ENCODE measurements around the gene DKK3.

Gene DKK3

DNA sequence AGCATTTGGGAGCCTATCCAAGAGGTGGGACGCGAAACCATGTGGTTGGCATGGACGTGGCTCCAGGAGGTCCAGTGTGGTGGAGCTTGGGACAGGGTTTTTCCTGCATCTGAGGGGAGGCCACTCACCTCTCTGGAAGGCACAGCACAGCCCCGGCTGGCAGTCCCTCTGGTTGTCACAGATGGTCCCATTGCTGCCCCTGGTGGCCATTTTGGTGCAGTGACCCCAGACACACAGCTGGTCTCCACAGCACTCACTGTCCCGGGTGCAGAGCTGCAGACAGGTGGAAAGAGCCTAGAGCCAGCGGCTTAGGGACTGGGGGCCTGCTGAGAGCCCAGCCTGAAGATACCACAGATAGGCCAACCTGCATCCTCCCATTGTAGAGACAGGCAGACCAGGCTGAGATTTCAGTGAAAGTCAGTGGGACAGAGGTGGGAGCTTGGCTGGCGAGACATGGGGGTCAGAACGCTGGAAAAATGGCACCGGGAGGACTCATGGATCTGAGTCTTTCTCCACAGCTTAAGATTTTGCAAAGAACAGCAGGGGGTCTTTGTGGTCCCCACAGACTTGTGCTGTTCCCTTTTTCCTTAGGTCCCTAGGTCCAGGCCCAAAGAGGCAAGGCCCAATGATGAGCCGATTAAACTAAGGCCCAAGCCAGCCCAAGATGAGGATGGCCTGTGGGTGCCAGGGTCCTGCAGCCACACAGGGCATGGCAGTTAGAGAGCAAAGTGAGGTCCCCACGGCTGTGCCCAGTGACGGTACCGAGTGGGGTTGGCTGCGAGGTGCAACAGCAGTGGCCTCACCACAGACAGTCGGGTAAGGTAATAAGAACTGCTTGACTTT, 41.4 kb downstream of the DKK3 start:
- peak; percentile 35 to 76 (median 41) for DNase-seq (ENCODE audit: low read depth in 3 of 3)

DNA sequence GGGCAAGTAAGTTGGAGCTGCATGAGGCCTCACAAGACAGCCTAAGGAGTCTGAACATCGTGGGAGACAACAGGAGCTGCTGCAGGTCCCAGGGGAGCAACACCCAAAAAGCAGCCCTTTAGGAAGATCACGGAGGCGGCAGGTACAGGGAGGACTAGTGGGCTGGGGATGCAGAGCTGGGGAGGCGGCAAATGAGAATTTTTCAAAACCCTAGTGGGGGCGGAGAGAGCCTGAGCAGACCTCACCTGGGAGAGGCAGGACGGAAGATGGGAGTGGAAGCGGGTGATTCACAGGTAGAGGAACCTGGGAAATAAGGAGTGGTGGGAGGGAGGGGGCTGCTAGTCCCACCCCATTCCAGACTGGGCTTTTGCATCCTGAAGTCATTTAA, 42.1 kb downstream of the DKK3 start:
- DNase-seq (ENCODE audit: low read depth in 3 of 3), result no peak

DNA sequence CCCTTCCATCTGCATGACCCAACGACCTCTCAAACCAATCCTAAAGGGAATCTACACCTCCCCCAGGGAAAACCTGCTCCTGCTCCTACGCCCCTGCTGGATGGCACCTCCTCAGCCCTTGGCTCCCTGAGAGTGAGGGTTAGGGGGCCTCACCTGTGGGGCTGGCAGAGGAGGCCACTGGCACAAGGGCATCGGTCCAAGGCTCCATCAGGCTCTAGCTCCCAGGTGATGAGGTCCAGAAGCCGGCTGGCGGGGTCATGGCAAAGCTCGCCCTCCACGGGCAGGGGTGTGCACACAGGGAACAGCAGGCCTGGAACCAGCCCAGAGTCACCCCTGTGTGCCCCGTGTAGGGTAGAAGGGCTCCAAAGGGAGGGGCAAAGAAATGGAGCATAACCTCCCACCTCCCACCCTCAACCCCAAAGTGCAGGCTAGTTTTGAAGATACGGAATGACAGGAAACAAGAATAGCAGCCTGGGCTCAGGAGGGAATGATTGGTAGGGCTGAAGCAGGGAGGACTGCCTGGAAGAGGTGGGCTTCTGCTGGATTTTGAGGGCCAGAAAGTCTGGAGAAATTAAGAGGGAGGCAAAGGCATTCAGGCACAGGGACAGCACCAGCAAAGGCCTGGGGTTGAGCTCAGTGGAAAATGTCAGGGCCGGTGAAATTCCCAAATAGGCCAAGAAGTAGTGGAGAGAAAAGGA, 42.6 kb downstream of the DKK3 start:
- no peak for DNase-seq (ENCODE audit: low read depth in 3 of 3)

DNA sequence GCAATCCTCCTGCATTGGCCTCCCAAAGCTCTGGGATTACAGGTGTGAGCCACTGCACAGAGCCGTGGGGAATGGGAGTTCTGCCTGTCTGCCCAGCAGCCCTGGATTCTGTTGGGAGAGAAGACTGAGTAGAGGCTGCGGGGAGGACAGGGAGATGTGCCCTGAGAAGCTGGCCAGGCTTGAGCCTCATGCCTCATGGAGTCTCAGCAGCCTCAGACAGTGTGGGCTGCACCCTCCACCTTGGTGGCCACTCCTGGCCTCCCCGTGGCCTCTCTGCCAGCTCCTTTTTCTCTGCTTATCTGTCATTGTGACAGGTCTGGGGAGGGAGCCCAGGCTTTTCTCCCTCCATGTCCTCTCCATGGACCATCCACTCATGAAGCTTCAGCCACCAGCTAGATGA, 43.2 kb downstream of the DKK3 start:
- no peak for DNase-seq (ENCODE audit: low read depth in 3 of 3)

DNA sequence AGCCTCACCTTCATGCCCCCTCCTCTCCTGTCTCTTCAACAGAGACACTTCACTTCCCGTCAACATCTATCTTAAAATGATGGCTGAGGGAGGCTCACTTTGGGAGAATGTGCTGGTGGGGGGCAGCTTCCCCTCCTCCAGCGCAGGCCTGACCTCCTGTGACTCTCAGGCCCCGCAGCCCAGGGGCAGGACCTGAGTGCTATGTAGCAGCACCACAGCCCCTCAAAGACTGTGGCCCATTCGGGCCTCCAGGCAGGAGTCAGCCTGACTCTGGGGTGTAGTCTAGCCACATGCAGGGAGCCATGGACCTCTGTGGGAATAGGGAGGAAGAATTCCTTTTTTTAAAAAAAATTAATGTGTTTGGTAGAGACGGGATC, 43.7 kb downstream of the DKK3 start:
- no peak for DNase-seq (ENCODE audit: low read depth in 3 of 3)

DNA sequence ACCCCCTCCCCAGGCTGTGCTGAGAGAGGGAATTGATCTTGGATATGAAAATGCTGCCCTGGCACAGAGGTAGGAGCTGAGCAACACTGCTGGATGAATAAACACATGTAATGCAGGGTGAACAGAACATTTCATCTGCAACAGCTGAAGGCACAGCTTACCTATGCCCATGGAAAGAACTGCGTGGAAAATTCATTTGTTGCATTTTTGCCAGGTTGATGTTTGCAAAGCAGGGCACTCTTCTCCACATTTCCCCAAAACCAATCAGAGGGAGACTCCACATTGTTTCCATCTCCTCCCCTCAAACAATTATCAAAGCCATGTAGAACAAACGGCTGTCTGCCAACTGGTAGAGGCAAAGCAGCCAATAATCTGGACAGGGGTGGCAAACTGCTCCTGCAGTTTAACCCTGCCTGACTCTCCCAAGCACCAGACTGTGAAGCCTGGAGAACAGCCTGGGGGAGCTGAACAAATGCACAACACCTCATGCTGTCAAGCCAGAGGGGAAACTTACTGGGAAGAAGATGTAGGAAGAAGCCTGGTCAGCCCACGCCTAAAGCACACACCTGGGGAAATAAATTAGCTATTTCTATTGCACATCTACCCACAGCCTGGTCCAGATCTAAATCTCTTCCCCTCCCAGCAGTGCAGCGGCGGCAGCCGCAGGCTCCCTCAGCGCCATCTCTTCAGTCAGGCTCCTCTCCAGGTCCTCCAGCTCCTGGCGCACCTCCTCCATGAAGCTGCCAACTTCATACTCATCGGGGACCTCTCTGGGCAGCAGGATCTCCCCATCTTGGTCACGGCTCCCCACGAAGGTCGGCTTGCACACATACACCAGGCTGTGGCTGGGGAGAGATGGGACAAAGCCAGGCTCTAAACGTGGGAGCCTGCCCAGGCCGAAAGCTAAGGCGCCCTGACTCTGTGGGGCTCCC, 44.3 kb downstream of the DKK3 start:
- DNase-seq (ENCODE audit: low read depth in 3 of 3), result no peak

DNA sequence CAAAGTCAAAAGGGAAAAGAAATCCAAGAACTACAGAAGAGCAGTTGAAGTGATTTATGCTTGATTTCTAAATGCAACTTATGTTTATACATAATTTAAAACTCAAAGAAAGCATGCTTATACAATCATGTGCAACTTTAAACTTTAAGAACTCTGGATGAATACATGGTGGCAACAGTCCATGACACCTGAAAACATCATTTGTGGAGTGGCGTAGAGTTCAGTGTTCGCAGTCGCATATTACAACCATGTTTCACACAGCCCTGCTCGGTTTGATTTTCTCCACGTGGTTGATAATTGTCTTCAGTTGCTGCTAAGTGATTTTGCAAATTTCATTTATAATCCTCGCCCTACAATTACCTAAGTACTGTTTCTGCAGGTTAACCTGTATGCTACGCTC, 45.4 kb downstream of the DKK3 start:
- DNase-seq (ENCODE audit: low read depth in 3 of 3), result no peak

DNA sequence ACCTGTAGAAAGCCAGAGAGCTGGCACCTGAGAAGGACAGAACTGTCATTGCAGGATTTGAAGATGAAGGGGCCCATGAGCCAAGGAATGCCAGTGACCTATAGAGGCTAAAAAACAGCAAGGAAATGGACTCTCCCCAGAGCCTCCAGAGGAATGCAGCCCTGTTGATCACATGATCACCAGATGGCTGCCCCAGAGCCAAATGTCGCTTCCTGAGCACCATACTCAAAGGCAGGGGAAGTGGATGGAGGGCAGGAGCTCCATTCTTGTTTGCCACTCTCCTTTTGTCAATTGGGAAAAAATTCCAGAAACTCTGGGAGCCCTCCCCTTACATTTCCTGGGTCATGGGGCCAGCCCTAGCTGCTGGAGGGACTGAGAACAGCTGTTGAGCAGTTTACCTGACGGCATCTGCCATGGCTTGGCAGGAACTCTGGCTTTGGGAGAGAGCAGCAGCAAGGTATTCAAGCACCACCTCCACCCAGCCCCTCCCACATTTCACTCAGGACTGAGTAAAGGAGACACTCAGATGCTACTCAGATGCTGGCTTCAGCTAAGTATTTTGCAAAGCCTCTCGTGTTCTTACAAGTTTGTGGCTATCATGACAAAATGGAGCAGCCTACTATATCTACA, 46.9 kb downstream of the DKK3 start:
- DNase-seq (ENCODE audit: low read depth in 3 of 3), result no peak

DNA sequence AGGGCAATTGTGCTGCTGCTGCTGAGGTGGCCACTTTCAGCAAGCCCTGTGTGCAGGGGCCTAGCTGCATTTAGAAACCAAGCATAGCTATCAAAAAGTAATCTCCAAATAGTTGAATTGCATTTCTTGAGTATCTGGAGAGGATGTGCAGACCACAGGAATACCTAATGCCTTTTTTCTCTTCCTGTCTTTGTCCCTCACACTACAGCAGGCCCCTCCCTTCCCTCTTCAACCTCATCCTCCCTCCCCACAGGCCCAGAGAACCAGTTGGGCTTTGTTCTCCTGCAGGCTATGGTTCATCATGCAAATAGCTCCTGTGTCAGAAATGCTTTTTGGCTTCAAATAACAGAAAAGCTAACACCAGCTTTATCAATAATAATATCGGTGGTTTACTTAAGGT, 47.7 kb downstream of the DKK3 start:
- no peak for DNase-seq (ENCODE audit: low read depth in 3 of 3)

DNA sequence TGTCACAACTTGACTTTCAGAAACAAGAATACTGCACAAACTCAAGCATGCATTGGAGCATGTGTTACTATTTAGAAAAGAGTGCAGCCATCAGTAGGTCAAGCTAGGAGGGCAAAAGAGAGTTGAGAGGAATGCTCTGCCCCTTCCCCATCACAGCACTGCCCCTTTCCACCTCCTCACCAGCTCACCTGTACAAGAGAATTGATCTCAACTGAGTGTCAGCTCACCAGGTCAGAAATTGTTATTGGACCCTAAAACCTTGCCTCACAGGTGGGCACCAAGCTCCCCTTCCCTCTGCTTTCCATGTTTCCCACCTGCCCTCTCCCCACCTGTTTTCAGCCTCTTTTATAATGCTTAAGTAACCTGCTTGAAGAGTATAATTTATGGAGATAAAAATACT, 48.8 kb downstream of the DKK3 start:
- no peak for DNase-seq (ENCODE audit: low read depth in 3 of 3)

DNA sequence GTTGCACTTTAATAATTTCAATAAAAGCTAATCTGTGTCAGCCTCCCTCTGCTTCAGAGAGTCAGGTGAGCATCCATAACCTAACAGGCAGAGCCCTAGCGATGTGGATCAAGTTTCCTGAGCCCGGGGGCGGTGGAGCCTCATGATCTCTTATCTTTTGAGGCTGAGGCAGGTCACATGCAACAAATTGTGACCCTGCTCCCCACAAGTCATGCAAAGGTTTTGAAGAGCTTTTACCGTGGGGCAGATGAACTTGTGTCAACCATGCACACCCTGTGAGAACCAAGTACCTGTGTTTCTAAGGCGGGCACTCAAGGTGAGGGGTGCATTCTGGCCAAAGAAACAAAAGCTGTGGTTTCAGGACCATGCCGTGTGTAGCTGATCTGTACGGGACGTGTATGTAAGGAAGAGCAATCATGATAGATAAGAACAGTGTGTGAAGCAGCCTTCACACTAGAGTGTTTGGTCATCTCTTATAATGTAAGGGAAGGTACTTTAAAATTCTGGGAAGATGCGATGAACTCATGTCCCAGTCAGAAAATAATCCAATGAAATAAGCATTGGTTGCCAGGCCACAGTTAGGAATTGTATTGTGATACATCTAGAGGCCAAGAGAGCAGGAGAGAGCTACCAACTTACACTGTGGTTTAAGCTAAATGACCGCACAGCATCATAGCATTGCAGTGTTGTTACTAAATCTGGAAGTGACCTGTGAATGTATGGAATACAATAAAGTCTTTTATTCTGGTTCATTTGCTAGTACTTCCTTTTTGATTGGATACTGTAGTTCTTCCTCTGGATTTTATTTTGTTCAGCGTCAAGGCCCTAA, 49.8 kb downstream of the DKK3 start:
- no peak for DNase-seq (ENCODE audit: low read depth in 3 of 3)

DNA sequence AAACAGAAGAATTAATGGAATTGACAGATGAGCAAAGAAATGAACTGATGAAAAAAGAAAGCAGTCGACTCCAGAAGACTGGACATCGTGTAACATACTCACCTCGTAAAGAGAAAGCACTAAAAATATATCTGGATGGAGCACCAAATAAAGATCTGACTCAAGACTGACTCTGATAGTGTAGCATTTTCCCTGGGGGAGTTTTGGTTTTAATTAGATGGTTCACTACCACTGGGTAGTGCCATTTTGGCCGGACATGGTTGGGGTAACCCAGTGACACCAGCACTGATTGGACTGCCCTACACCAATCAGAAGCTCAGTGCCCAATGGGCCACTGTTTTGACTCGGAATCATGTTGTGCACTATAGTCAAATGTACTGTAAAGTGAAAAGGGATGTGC, 52.4 kb downstream of the DKK3 start:
- no peak for DNase-seq (ENCODE audit: low read depth in 3 of 3)

DNA sequence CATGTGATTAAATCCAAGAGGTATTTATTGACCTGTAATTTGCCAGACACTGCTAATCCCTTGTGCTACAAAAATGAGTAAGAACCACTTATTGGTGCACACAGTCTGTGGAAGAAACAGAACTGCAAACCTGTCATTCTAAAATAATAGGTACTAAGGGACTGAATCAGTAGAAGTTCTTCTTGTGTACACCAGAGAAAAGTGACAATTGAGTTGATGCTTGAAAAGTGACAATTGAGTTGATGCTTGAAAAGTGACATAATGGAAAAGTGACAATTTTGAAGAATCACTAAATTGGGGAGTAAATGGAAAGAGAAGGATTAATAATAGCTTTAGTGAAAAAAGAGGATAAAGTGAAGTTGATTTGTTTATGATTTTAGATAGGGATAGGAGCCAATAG, 56.4 kb downstream of the DKK3 start:
- no peak for DNase-seq (ENCODE audit: low read depth in 3 of 3)

DNA sequence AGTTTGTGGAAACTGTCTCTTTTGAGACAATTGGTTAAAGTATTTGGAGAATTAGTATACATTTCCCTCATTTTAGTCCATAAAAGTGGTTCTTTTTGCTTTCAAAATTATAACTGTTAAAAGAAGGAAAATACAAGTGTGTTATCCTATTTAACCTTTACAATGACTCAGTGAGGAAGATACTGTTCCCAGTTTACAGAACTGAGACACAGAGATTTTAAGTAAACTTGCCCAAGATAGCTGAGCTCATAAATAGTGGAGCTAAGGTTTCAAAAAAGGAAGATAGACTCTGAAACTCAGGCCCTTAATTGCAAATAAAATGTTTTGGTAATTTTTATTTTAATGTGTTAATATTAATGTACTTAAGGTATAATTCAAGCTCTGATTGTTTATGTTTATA, 58.9 kb downstream of the DKK3 start:
- DNase-seq (ENCODE audit: low read depth in 3 of 3), result no peak

DNA sequence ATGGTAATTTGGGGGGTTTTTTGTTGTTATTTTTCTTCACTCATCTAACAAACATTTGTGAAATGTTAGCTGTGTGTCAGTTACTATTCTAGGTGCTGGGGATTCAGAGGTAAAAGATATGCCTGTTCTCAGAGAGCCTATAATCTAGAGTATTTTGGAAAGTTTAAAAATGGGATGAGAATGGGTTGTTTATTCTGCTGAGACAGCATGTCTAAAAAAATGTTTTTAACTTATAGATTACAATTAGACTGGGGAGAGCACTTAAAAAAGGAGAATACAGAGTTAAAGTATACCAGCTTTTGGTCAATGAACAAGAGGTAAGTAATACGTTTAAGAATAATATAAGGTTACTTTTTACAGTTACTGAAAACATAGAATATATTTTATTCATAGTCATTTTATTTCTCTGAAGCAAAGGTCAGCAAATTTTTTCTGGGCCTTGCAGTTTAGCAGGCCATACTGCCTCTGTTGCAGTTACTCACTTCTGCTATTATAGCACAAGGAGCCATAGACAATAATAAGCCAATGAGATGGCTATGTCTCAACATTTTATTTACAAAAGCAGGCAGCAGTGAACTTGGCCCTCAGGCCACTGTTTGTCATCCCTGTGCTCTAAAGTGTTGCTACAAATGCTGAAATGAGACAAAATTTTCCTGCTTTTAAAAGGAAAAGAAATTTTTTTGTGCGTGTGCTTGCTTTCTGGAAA, 60.0 kb downstream of the DKK3 start:
- no peak for DNase-seq (ENCODE audit: low read depth in 3 of 3)

DNA sequence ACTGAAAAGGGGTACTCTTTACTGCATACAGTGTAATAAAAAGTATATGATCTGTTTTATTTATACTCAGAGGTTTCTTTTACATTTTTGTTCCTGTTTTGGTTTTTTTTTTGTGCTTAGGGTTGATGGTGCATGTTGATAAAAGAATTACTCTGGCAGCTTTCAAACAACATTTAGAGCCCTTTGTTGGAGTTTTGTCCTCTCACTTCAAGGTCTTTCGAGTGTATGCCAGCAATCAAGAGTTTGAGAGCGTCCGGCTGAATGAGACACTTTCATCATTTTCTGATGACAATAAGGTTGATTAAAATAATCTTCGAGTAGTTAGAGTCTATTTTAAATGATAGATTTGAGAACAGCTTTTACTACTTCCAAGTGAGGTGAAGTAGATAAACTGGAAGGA, 60.6 kb downstream of the DKK3 start:
- DNase-seq (ENCODE audit: low read depth in 3 of 3), result no peak

DNA sequence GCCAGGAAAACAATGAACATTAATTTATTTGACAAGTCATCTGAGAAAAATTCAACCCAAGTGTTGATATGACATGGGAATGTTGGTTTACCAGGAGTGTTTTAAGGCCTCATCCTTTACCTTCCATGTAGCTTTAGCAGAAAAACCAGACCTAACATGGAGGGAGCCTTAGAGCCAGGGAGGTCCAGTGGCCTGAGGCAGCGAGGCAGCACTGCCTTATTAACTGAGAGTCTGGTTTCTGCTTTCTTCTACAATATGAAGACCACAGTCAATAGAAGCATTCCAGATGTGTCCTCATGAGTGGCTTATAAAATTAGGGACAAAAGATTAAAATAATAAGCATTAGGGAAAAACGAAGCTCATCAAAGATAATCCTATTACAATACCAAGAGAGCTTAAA, 61.5 kb downstream of the DKK3 start:
- no peak for DNase-seq (ENCODE audit: low read depth in 3 of 3)

DNA sequence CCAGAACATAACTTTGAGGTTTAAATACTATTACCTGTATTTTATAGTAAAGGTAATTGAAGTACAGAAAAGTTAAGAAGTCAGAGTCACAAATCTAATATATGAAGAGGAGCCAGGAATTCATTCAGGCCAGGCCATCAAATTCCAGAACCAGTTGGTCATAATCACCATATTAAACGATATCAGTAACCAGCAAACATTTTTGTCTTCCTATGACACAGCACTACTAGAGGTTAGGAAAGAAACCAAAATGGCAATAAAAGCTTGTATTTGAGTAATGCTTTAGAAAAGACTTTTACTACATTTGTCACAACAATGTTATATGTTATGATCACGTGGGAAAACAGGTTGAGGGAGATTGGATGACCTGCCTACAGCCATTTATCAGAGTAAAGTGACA, 62.2 kb downstream of the DKK3 start:
- no peak for DNase-seq (ENCODE audit: low read depth in 3 of 3)

DNA sequence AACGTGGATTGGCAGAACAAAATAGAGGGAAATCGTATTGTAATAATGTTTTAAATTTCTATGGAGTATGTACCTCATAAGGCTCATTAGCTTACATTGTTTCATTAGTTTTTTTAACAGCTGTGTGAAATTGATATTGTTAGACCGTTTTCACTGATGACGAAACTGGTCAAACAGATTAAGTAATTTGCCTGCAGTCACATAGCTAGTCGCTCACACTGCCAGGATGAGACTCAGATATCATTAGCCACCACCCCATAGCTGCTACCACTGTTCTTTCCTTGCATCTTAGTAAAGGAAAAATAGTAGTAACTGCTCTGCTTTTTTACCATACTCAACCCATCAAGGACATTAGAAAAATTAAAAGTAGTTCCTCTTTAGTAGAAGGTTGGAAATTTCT, 64.0 kb downstream of the DKK3 start:
- no peak for DNase-seq (ENCODE audit: low read depth in 3 of 3)

DNA sequence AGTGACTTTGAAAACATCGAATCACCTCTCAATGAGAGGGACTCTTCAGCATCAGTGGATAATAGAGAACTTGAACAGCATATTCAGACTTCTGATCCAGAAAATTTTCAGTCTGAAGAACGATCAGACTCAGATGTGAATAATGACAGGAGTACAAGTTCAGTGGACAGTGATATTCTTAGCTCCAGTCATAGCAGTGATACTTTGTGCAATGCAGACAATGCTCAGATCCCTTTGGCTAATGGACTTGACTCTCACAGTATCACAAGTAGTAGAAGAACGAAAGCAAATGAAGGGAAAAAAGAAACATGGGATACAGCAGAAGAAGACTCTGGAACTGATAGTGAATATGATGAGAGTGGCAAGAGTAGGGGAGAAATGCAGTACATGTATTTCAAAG, 65.8 kb downstream of the DKK3 start:
- DNase-seq (ENCODE audit: low read depth in 3 of 3), result no peak

DNA sequence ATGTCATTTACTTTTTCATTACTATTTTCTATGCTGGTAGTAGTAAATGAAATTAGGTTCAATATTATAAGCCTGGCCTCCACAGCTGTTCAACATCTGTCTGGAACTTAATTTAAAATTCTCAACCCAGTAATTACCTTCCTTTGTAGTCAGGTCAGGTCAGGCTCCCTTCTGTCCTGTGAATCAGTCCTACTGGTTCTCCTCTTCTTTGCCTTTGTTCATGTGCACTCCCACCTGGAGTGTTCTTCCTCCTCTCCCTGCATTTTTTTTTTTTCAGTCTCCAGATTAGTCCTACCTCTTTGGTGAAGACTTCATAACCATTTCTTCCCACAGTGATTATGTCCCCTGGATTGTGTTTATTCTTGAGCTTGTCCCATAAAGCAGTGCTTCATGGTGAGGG, 67.9 kb downstream of the DKK3 start:
- no peak for DNase-seq (ENCODE audit: low read depth in 3 of 3)
